HepG2 (cell line): ENCODE results near the gene PHKA2. TPM values are rescaled to one million over a fixed set of nuclear protein-coding genes. Genes with fewer than 3 reads are reported as not detected.

ENCODE experiments used
- ATAC-seq: fragments of 200-7000 bp; cut with Tn5 transposase; 3 replicates; pipeline ENCODE4 v1.9.1; 2020; ENCODE audit warnings: mild to moderate bottlenecking, moderate library complexity
- BruUV-seq: library from RNA; stranded (reverse); fragments of 400-500 nt; replicated peaks from 2 replicates; lab custom pipeline; 2021; lab: Mats Ljungman, UMichigan
- CTCF ChIA-PET: fragments of 300-600 bp; formaldehyde crosslinking; extraction: SDS; loops from one replicate; lab custom pipeline; 2021; ENCODE audit warnings: low total read pairs, inconsistent platforms, low intra/inter-chr PET ratio; lab: Yijun Ruan, JAX
- POLR2A ChIA-PET: fragments of 350-600 bp; sonication (Branson Sonifier 250); formaldehyde crosslinking; loops from one replicate; lab custom pipeline; 2020; ENCODE audit warnings: antibody characterized with exemption, inconsistent platforms; lab: Yijun Ruan, JAX
- DNase-seq: peaks from one replicate; pipeline ENCODE4 v3.0.0-alpha.2; 2015; ENCODE audit warnings: low spot score
- FAIRE-seq: peaks from 3 replicates; lab custom pipeline; 2011; peaks lifted over from hg19 to GRCh38; lab: Jason Lieb, UNC
- H2AFZ ChIP-seq: one replicate; pipeline ENCODE4 v1.6.1; 2011; ENCODE audit warnings: low read length, inconsistent platforms
- H3K27ac ChIP-seq: fragments of 300-600 bp; 3 replicates; pipeline ENCODE4 v1.8.0; 2011; ENCODE audit warnings: mixed run types, mild to moderate bottlenecking, mixed read lengths, low read length, inconsistent platforms; ENCODE audit not compliant: insufficient read depth; ENCODE audit errors: extremely low read length
- H3K27me3 ChIP-seq, 2 experiments: fragments of 200-600 bp in 1 of 2; 2 replicates in 1 of 2; 3 replicates in 1 of 2; pipeline versions ENCODE4 v1.6.0 to v1.8.0; 2011; ENCODE audit warnings: low read length in 2 of 2, mild to moderate bottlenecking in 2 of 2, moderate library complexity in 2 of 2, inconsistent platforms in 1 of 2; ENCODE audit not compliant: insufficient read depth in 2 of 2, control insufficient read depth in 1 of 2
- H3K36me3 ChIP-seq, 2 experiments: fragments of 200-600 bp in 1 of 2; replicated peaks in 1 of 2; 2 replicates in 1 of 2; 3 replicates in 1 of 2; pipeline versions ENCODE4 v1.5.1 to v1.8.0; 2011; ENCODE audit warnings: low read length in 2 of 2, inconsistent platforms in 1 of 2; ENCODE audit not compliant: insufficient read depth in 2 of 2, control insufficient read depth in 1 of 2
- H3K4me1 ChIP-seq: 2 replicates; pipeline ENCODE4 v1.5.1; 2012; ENCODE audit warnings: low read length, inconsistent platforms; ENCODE audit not compliant: insufficient read depth
- H3K4me2 ChIP-seq: 2 replicates; pipeline ENCODE4 v1.6.0; 2011; ENCODE audit warnings: low read depth, low read length, inconsistent platforms
- H3K4me3 ChIP-seq, 3 experiments: fragments of 200-600 bp in 1 of 3; sonication (generic), shearing (Covaris generic) in 1 of 3; replicated peaks in 1 of 3; 2 replicates each; pipeline ENCODE4 v1.5.1; 2011 to 2016; ENCODE audit warnings: low read length in 3 of 3, inconsistent platforms in 2 of 3, low read depth in 2 of 3, mild to moderate bottlenecking in 2 of 3, control low read depth in 1 of 3, mixed read lengths in 1 of 3; ENCODE audit not compliant: insufficient read depth in 1 of 3
- H3K79me2 ChIP-seq: one replicate; pipeline ENCODE4 v1.6.1; 2011; ENCODE audit warnings: low read length, inconsistent platforms; ENCODE audit not compliant: insufficient read depth
- H3K9ac ChIP-seq: 2 replicates; pipeline ENCODE4 v1.6.0; 2011; ENCODE audit warnings: mild to moderate bottlenecking, low read depth, low read length, inconsistent platforms; ENCODE audit not compliant: insufficient read depth
- H3K9me3 ChIP-seq: 2 replicates; pipeline ENCODE4 v1.5.1; 2012; ENCODE audit warnings: mild to moderate bottlenecking, low read length
- H4K20me1 ChIP-seq: 2 replicates; pipeline ENCODE4 v1.6.0; 2011; ENCODE audit warnings: inconsistent platforms, mild to moderate bottlenecking, low read length, moderate library complexity; ENCODE audit not compliant: insufficient read depth
- LCORL ChIP-seq, 2 experiments: fragments of 450-650 bp in 1 of 2; sonication (generic) in 1 of 2; formaldehyde crosslinking in 1 of 2; IDR thresholded peaks; 2 replicates each; pipeline versions ENCODE4 v1.5.0 to v1.6.1; 2017 to 2020; ENCODE audit warnings: antibody characterized with exemption in 1 of 2, missing genetic modification reagents in 1 of 2
- SMC3 ChIP-seq: IDR thresholded peaks from 2 replicates; pipeline ENCODE4 v1.6.1; 2011; ENCODE audit warnings: low read length, improper control_type of control experiment
- STAG1 ChIP-seq: sonication (generic); formaldehyde crosslinking; IDR thresholded peaks from 2 replicates; pipeline ENCODE4 v1.4.0; 2020; ENCODE audit warnings: missing genetic modification reagents
- WGBS: methylation state at CpG from one replicate; pipeline ENCODE4 v1.1.6; 2017; ENCODE audit warnings: low lambda C conversion rate; 5-methylcytosine and 5-hydroxymethylcytosine counted together
- in situ Hi-C: cut with HindIII; loops from 2 replicates; pipeline ENCODE4 v1.10.0; 2017; ENCODE audit warnings: low pct_unique_long_range_greater_than_20kb; ENCODE audit not compliant: extremely low pct_ligation_motif_present
- intact Hi-C: fragments of 100-400 bp; cut with micrococcal nuclease; formaldehyde crosslinking; loops from one replicate; pipeline ENCODE4 v1.10.0; 2022; ENCODE audit not compliant: unreplicated experiment
- polyA plus RNA-seq, 8 experiments: library from polyadenylated mRNA; depleted of rRNA in 3 of 8; stranded (reverse) in 7 of 8; unstranded in 1 of 8; fragments of >200 nt; fragmentation: Illumina TruSeq in 4 of 8; extraction: Trizol in 4 of 8; gene quantifications; 2 replicates each; pipeline versions ENCODE4 v1.2.1 to v1.2.3, GENCODE V29; 2011 to 2016; ENCODE audit warnings: low read depth in 4 of 8, missing spikeins in 1 of 8, mixed read lengths in 1 of 8; ENCODE audit not compliant: insufficient read depth in 1 of 8
- total RNA-seq, 5 experiments: library from RNA; depleted of rRNA; stranded (reverse); fragments of >200 nt; fragmentation: Illumina TruSeq; extraction: Trizol; gene quantifications; 2 replicates each; pipeline ENCODE4 v1.2.3, GENCODE V29; 2016; ENCODE audit warnings: low read depth in 1 of 5
- TF ChIP-seq, protein P1 (sequence below): IDR thresholded peaks from 2 replicates; pipeline ENCODE4 v1.6.1; 2016; ENCODE audit warnings: control low read depth
- TF ChIP-seq, protein P2 (sequence below): sonication (generic); formaldehyde crosslinking; IDR thresholded peaks from 2 replicates; pipeline ENCODE4 v1.5.0; 2020; ENCODE audit warnings: mild to moderate bottlenecking, missing genetic modification reagents, moderate library complexity
- TF ChIP-seq, protein P3 (sequence below): IDR thresholded peaks from 2 replicates; pipeline ENCODE4 v1.6.1; 2012; ENCODE audit warnings: low read depth, low read length, improper control_type of control experiment

PHKA2 gene
- total and polyA plus RNA-seq, 2 of the 13 experiments (the other 11 are each of a cell fraction or from before 2014, with no cell fraction given): 20.5 to 273 TPM

DNA sequence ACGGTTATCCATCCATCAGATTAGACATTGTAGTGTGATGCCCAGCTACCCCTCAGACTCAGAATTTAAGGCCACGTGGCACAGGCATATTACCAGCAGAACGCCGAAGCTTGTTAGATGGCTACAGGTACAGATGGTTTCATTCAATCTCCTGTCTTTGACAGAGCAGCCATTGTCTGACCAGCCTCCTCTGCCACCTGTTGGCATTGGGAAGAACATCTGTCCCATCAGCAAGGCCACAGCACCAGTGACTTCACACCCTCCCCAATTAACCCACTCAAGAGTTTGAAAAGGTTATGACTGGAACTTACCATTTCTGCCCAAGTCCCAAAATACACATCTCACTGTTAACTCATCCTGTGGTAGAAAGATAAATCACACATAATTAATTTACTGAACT is 22.0 kb upstream of the PHKA2 start:
- H4K20me1 ChIP-seq: no peaks in the 10 kb centered on the region
- no peak overlapping the region for H3K9ac ChIP-seq
- H3K9me3 ChIP-seq: no peaks in the 10 kb centered on the region
- H3K36me3 ChIP-seq: no peaks in the 10 kb centered on the region
- TF ChIP-seq, protein P1, sequence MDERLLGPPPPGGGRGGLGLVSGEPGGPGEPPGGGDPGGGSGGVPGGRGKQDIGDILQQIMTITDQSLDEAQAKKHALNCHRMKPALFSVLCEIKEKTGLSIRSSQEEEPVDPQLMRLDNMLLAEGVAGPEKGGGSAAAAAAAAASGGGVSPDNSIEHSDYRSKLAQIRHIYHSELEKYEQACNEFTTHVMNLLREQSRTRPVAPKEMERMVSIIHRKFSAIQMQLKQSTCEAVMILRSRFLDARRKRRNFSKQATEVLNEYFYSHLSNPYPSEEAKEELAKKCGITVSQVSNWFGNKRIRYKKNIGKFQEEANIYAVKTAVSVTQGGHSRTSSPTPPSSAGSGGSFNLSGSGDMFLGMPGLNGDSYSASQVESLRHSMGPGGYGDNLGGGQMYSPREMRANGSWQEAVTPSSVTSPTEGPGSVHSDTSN (CRISPR knock-in tag): no peak
- TF ChIP-seq, protein P2, sequence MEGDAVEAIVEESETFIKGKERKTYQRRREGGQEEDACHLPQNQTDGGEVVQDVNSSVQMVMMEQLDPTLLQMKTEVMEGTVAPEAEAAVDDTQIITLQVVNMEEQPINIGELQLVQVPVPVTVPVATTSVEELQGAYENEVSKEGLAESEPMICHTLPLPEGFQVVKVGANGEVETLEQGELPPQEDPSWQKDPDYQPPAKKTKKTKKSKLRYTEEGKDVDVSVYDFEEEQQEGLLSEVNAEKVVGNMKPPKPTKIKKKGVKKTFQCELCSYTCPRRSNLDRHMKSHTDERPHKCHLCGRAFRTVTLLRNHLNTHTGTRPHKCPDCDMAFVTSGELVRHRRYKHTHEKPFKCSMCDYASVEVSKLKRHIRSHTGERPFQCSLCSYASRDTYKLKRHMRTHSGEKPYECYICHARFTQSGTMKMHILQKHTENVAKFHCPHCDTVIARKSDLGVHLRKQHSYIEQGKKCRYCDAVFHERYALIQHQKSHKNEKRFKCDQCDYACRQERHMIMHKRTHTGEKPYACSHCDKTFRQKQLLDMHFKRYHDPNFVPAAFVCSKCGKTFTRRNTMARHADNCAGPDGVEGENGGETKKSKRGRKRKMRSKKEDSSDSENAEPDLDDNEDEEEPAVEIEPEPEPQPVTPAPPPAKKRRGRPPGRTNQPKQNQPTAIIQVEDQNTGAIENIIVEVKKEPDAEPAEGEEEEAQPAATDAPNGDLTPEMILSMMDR (CRISPR knock-in tag): peak; percentile 42
- TF ChIP-seq, protein P3, sequence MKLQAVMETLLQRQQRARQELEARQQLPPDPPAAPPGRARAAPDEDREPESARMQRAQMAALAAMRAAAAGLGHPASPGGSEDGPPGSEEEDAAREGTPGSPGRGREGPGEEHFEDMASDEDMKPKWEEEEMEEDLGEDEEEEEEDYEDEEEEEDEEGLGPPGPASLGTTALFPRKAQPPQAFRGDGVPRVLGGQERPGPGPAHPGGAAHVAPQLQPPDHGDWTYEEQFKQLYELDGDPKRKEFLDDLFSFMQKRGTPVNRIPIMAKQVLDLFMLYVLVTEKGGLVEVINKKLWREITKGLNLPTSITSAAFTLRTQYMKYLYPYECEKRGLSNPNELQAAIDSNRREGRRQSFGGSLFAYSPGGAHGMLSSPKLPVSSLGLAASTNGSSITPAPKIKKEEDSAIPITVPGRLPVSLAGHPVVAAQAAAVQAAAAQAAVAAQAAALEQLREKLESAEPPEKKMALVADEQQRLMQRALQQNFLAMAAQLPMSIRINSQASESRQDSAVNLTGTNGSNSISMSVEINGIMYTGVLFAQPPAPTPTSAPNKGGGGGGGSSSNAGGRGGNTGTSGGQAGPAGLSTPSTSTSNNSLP: no peak
- TF ChIP-seq LCORL (IDR thresholded peaks at IDR 0.05) (no peak), LCORL (CRISPR knock-in tag; IDR thresholded peaks at IDR 0.05) (no peak), SMC3 (peak; percentile 17; the same call in 1 of the 2 replicates), STAG1 (CRISPR knock-in tag) (peak; percentile 59)
- DNase-seq (peak; percentile 4), FAIRE-seq (no peak), ATAC-seq (peak; percentile 47; the same call in 1 of the 3 replicates)
- no peak overlapping the region for H3K27ac ChIP-seq
- intact Hi-C loops (loop anchor here (2.0 kb wide), 1 partner anchor 73 kb away; no protein-coding TSS in a partner anchor), in situ Hi-C loops (loop anchor here (10.0 kb wide), 1 partner anchor 71 kb away; no protein-coding TSS in a partner anchor)
- ChIA-PET CTCF (no interaction called here), POLR2A (no interaction called here)
- H3K4me1 ChIP-seq: no peaks in the 10 kb centered on the region
- no TSS peak for BruUV-seq
- no peak overlapping the region for H3K4me2 ChIP-seq
- no peaks in the 10 kb centered on the region for H3K27me3 ChIP-seq
- WGBS: 100% methylated on average over 1 of the region's 4 CpGs
- H2AFZ ChIP-seq: no peak overlapping the region
- no peak overlapping the region for H3K4me3 ChIP-seq
- H3K79me2 ChIP-seq: no peaks in the 10 kb centered on the region
